ENCODE data around the gene PSG2. TPM values are rescaled to one million over a fixed set of nuclear protein-coding genes. Genes with fewer than 3 reads are reported as not detected.
"Not testable (repeated sequence)": the region's sequence is repeated elsewhere in the genome, so short reads cannot be mapped to it uniquely, and the experiment has no call there.

PSG2 gene
- total and polyA plus RNA-seq, 5 donors = not detected

DNA sequence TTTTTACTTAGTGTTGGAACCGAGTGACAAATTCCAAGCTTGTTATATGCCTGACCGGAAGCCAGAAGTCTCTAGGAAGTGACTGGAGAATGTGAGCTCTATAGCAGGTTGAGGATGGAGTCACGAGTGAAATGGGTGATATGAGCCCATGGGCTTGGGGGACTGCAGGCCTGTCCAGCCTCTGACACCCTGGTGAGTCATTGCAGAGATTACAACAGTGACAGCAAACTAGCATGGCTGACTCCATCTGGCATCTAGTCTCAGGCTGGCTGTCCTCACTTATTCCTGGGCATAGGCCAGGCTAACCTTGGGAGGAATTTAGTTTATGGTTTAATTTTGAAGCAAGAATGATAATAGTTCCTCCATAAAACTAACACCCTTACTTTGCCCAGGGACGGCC is 4.6 kb downstream of the PSG2 start:
- H3K9me3 ChIP-seq (ENCODE audit: control insufficient read depth, low read length); H3K4me3 ChIP-seq (ENCODE audit: low read length); H3K4me1 ChIP-seq (ENCODE audit: control insufficient read depth, insufficient read depth, low read length); intact Hi-C loops (cut with DNase I); H3K27ac ChIP-seq (ENCODE audit: low read length); H3K27me3 ChIP-seq (ENCODE audit: control insufficient read depth, insufficient read depth); ATAC-seq: not testable (repeated sequence)
- 62% methylated on average over 4 of the region's 4 CpGs for WGBS
- DNase-seq = peak in 1 of 3 donors; percentile 25

GRCh38 chr19:43062418-43062817 is 20.1 kb downstream of the PSG2 start:
- H3K4me1 ChIP-seq (ENCODE audit: control insufficient read depth, insufficient read depth, low read length); H3K4me3 ChIP-seq (ENCODE audit: low read length); ATAC-seq; H3K9me3 ChIP-seq (ENCODE audit: control insufficient read depth, low read length); H3K27ac ChIP-seq (ENCODE audit: low read length); H3K27me3 ChIP-seq (ENCODE audit: control insufficient read depth, insufficient read depth); intact Hi-C loops (cut with DNase I); DNase-seq: not testable (repeated sequence)
- WGBS = 69% methylated on average over 3 of the region's 3 CpGs

GRCh38 chr19:43061326-43061725 is 21.2 kb downstream of the PSG2 start:
- H3K4me1 ChIP-seq (ENCODE audit: control insufficient read depth, insufficient read depth, low read length); H3K27me3 ChIP-seq (ENCODE audit: control insufficient read depth, insufficient read depth); H3K27ac ChIP-seq (ENCODE audit: low read length); H3K4me3 ChIP-seq (ENCODE audit: low read length); ATAC-seq; H3K9me3 ChIP-seq (ENCODE audit: control insufficient read depth, low read length); intact Hi-C loops (cut with DNase I); DNase-seq: not testable (repeated sequence)
- 65% methylated on average over 3 of the region's 3 CpGs for WGBS

GRCh38 chr19:43060254-43060653 is 22.2 kb downstream of the PSG2 start:
- 67% methylated on average over 3 of the region's 3 CpGs for WGBS
- DNase-seq; H3K27ac ChIP-seq (ENCODE audit: low read length); ATAC-seq; intact Hi-C loops (cut with DNase I); H3K27me3 ChIP-seq (ENCODE audit: control insufficient read depth, insufficient read depth); H3K4me1 ChIP-seq (ENCODE audit: control insufficient read depth, insufficient read depth, low read length); H3K4me3 ChIP-seq (ENCODE audit: low read length); H3K9me3 ChIP-seq (ENCODE audit: control insufficient read depth, low read length): not testable (repeated sequence)

DNA sequence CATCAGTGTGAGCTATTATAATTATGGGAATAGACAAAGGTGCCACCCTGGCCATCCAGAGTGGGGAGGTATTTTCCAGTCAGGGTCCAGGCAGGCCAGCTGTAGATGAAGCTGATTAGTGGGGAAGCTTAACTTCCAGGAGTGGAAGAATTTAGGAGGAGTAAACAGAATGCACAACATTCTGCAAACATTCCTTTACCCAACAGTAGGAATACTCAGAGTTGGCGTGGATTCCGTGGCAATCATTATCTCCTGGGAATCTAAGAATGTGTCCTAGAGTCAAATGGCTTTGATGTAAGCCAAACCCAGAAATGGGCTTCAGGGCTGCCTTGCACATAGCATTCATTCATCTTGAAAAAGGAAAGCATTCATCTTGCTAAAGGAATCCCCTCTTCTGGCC is 23.0 kb downstream of the PSG2 start:
- intact Hi-C loops (cut with DNase I); ATAC-seq; H3K27ac ChIP-seq (ENCODE audit: low read length); H3K9me3 ChIP-seq (ENCODE audit: control insufficient read depth, low read length); H3K4me1 ChIP-seq (ENCODE audit: control insufficient read depth, insufficient read depth, low read length); DNase-seq; H3K4me3 ChIP-seq (ENCODE audit: low read length); H3K27me3 ChIP-seq (ENCODE audit: control insufficient read depth, insufficient read depth): not testable (repeated sequence)
- WGBS = 80% methylated on average over 2 of the region's 2 CpGs

GRCh38 chr19:43058440-43058839 is 24.1 kb downstream of the PSG2 start:
- H3K4me1 ChIP-seq (ENCODE audit: control insufficient read depth, insufficient read depth, low read length); ATAC-seq; H3K9me3 ChIP-seq (ENCODE audit: control insufficient read depth, low read length); H3K27ac ChIP-seq (ENCODE audit: low read length); intact Hi-C loops (cut with DNase I); H3K27me3 ChIP-seq (ENCODE audit: control insufficient read depth, insufficient read depth); DNase-seq; H3K4me3 ChIP-seq (ENCODE audit: low read length): not testable (repeated sequence)
- 30% methylated on average over 2 of the region's 2 CpGs for WGBS

GRCh38 chr19:43047966-43048365 is 34.5 kb downstream of the PSG2 start:
- H3K4me3 ChIP-seq (ENCODE audit: low read length); ATAC-seq; H3K4me1 ChIP-seq (ENCODE audit: control insufficient read depth, insufficient read depth, low read length); H3K9me3 ChIP-seq (ENCODE audit: control insufficient read depth, low read length); intact Hi-C loops (cut with DNase I); H3K27me3 ChIP-seq (ENCODE audit: control insufficient read depth, insufficient read depth); H3K27ac ChIP-seq (ENCODE audit: low read length); DNase-seq: not testable (repeated sequence)
- 66% methylated on average over 3 of the region's 3 CpGs for WGBS

DNA sequence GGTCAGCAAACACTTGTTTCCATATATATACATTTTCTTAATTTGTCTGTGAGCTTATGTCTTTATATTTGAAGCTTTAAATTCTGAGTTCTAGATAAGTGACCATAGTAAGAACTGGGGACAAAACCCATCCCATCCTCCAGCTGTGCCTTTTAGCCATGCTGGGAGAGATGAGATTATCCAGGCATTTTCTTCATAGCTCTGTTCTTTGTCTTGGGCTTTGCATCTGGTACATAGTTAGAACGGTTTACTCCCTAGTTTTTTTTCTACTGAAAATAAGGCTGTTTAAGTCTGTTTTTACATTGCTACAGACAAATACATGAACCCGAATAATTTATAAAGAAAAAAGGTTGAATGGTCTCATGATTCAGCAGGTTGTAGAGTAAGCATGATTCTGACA is 35.9 kb downstream of the PSG2 start:
- ATAC-seq; DNase-seq; H3K27ac ChIP-seq (ENCODE audit: low read length); H3K27me3 ChIP-seq (ENCODE audit: control insufficient read depth, insufficient read depth); intact Hi-C loops (cut with DNase I); H3K9me3 ChIP-seq (ENCODE audit: control insufficient read depth, low read length); H3K4me3 ChIP-seq (ENCODE audit: low read length); H3K4me1 ChIP-seq (ENCODE audit: control insufficient read depth, insufficient read depth, low read length): not testable (repeated sequence)
- WGBS = 71% methylated on average over 2 of the region's 2 CpGs

DNA sequence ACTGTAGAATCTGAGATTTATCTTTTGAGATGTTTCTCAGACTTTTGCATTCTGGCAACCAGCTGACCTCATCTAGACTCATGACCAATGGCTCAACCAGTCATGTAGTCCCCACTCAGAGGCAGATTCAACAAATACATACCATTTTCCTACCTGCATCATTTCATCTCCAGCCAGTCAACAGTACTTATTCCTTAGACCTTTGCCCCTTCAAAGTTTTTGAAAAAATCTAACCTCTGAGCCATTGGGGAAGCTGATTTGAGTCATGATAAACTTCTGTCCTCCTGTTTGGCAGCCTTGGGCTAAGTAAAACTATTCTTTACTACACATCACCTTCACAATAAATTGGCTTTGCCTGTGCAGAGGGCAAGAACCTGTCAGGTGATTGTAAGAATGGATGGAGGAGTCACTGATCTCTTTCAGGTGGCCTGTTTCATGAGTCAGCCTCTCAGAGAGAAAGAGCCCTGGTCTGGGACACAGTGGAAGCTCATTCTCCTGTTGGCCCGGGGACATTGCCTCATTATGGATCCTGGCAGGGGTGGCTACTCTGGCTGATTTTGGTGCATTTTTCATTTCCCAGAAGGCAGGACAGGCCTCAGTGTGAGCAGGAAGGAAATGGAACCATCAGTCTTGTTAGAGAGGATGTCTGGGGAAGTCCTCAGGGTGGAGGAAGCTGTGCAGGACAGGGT is 38.9 kb downstream of the PSG2 start:
- H3K27ac ChIP-seq (ENCODE audit: low read length); H3K9me3 ChIP-seq (ENCODE audit: control insufficient read depth, low read length); H3K27me3 ChIP-seq (ENCODE audit: control insufficient read depth, insufficient read depth); H3K4me1 ChIP-seq (ENCODE audit: control insufficient read depth, insufficient read depth, low read length); H3K4me3 ChIP-seq (ENCODE audit: low read length); DNase-seq; intact Hi-C loops (cut with DNase I); ATAC-seq: not testable (repeated sequence)
- 72% methylated on average over 1 of the region's 1 CpG for WGBS

DNA sequence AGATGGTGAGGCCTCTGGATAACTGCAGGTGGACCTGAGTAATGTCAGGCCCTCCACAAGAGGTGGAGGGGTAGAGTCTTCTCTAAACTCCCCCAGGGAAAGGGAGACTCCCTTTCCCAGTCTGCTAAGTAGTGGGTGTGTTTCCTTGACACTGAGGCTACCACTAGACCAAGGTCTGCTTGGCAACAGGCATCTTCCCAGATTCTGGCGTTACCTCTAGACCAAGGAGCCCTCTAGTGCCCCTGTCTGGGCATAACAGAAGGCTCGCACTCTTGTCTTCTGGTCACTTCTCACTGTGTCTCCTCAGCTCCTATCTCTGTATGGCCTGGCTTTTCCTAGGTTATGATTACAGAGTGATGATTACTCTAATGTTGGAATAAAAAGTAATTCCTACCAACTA is 50.9 kb downstream of the PSG2 start:
- H3K4me3 ChIP-seq (ENCODE audit: low read length); H3K4me1 ChIP-seq (ENCODE audit: control insufficient read depth, insufficient read depth, low read length); H3K27ac ChIP-seq (ENCODE audit: low read length); H3K27me3 ChIP-seq (ENCODE audit: control insufficient read depth, insufficient read depth); DNase-seq; H3K9me3 ChIP-seq (ENCODE audit: control insufficient read depth, low read length); ATAC-seq; intact Hi-C loops (cut with DNase I): not testable (repeated sequence)
- WGBS = 23% methylated on average over 2 of the region's 2 CpGs

- no peak for DNase-seq
- Histone ChIP-seq H3K27ac (ENCODE audit: low read length) (no peak overlapping the region), H3K4me3 (ENCODE audit: low read length) (no peak overlapping the region), H3K27me3 (ENCODE audit: control insufficient read depth, insufficient read depth) (no peaks in the 10 kb centered on the region), H3K4me1 (ENCODE audit: control insufficient read depth, insufficient read depth, low read length) (no peaks in the 10 kb centered on the region), H3K9me3 (ENCODE audit: control insufficient read depth, low read length) (no peaks in the 10 kb centered on the region)
- intact Hi-C loops (cut with DNase I) = no loop called here
- 72% methylated on average over 4 of the region's 4 CpGs for WGBS
- no peak for ATAC-seq
Observed at GRCh38 chr19:43028866-43029265, 53.6 kb downstream of the PSG2 start.

DNA sequence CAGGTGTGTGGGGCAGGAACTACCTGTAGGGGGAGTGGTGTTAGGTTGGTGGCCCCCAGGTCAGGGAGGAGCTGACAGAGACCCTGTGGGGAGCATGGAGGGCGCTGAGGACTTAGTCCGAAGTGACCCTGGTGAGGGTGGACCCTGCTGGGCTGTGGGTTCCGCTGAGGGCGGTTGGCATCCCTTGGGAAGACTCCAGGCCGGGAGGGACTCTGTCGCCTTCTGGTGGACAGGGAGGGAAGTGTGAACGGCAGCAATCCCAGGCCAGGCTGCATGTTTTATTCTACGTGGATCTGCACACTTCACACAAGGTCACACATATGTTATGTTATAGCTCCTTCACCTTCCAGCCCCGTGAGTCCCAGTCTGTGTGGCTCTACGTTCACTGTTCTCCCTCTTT is 54.5 kb downstream of the PSG2 start:
- H3K9me3 ChIP-seq (ENCODE audit: control insufficient read depth, low read length); H3K27me3 ChIP-seq (ENCODE audit: control insufficient read depth, insufficient read depth); H3K4me1 ChIP-seq (ENCODE audit: control insufficient read depth, insufficient read depth, low read length); DNase-seq; H3K27ac ChIP-seq (ENCODE audit: low read length); H3K4me3 ChIP-seq (ENCODE audit: low read length); ATAC-seq; intact Hi-C loops (cut with DNase I): not testable (repeated sequence)
- 46% methylated on average over 10 of the region's 10 CpGs for WGBS
